NCI-H1105 treated with DMSO at 0.1 percent for 48 hours (cell line): ENCODE results near the gene TMEM81.
A peak's percentile ranks its signal among the peaks of the same experiment; 100 is the strongest.

Source experiments
- DNase-seq: peaks from one replicate; lab custom pipeline; 2025; lab: John Stamatoyannopoulos, UW

Gene TMEM81

DNA sequence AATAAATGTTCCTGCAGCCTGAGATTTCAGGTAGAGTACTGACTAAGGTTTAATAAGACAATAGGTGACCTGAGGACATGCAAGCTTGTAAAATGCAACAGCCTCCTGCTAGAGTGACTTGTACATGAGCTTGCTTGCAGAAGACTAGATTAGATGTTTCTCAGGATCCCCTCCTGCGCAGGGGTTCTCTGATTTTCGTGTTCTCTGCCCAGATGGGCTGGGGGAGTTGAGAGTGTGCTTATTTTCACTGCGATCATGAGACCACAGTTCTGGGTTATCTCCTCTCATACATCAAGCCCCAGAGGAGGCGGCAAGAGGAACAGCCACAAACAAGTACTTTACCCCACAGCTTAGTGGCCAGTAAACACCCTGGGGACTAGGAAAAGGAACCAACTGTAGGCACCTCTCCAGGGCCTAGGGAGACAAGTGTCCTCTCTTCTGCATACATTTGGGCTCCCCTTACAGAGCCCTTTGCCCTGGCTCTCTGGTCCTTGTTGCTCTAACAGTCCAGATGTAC lies 8.0 kb downstream of the TMEM81 start:
- DNase-seq: no peak

DNA sequence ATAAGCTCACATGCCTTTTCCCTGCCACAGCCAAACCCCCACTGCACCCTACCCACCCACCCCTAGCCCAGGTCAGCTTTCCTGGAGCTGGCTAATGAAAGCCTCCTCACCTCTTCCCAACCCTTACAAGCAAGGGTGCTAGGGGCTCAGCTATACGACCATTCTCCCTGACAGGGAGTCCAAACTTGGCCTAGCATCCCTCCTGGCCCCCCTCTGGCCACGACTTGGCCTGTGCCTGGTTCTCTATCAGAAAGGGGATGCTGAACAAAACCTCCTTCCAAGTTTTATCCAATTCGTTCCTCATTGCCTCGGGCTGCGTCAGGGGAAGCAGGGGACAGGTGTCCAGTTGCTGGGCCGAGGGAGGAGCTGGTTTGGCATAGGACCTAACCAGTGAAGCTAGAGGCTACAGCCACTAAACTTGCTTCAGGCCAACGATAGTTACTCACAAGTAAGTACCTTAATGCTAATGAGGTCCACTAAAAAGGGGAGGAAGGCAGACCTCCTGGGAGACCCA lies 8.6 kb downstream of the TMEM81 start:
- no peak for DNase-seq

DNA sequence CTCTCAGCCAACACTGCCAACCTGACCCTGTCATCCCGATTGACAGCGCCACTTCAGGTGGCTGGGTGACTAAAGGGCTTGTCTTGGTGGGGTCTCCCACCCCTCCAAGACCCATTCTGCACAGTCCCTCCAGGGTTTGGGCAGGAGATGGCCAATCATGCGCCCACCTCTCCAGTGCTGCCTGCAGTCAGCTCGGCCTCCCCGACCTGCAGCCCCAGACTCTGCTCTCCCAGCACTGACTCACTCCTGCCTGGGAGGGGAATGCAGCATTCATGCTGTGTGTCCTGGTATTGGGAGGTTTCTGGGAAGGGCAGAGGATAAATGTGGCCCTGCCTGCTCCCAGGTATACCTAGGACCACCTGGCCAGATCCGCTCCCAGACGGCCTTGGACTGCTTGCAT lies 9.7 kb downstream of the TMEM81 start:
- no peak for DNase-seq

DNA sequence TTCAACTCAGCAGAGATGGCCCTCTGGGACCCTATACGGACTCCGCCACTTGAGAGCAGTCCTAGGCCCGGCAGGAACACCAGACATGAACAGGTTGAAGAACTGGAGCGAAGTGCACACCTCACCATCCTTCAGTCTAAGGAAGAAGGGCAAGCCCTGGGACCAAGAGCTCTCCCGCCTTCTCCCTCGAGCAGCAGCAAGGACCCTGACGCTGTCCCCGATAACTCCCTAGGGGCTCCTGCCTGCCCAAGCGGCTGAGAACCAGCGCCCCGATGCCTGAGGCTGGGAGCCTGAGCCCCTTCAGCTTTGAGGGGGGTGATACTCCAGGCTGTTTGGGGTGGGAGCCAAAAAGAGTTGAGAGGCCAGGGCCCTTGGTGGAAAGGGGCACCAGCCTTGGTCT lies 10.2 kb downstream of the TMEM81 start:
- DNase-seq: no peak

DNA sequence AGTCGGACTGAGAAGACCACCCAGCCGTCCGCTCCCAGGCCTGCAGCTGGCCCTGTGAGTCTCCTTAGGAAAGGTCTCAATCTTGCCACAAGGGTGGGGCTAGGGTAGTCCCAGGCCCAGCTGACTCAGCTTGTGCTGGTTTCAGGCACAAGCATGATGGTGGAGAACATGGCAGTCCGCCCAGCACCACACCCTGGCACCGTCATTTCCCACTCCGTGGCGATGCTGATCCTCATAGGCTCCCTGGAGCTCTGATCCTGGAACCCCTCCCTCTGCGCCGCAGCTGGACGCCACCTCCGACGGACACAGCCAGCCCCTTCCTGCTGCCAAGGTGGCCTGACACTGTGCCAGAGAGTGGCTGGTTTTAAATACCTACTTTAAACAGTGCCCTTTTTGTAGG lies 10.7 kb downstream of the TMEM81 start:
- no peak for DNase-seq

DNA sequence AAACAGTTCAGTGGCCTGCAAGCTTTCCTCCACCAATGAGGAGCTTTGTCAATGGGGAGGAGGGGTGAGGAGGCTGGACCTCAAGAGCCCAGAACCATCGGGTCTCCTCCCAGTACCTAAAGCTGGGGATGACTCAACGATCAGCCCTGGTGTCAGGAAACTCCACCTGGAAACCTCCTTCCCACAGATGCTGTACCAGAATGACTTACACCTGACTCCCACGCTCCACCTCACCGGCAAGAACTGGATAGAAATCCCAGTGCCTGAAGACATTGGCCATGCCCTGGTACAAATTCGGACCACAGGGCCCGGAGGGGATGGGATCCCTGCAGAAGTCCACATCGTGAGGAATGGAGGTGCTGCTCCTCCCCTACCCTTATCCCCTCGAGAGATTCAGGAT lies 11.4 kb downstream of the TMEM81 start:
- DNase-seq: no peak

DNA sequence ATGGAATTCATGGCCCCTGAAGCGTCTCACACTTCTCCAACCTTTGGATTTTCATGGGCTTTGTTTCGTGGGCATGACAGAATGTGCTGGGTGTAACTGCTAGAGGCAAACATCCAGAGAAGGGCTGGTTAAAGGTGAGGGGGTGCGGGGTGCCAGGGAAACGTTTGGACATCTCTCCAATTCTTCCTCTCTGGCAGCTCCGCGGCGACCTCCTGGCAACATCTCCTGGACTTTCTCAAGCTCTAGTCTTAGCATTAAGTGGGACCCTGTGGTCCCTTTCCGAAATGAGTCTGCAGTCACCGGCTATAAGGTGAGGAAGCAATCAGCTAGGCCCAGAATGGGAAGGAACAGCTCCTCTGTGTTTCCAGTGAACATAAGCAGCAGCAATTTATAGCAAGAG lies 12.0 kb downstream of the TMEM81 start:
- no peak for DNase-seq

DNA sequence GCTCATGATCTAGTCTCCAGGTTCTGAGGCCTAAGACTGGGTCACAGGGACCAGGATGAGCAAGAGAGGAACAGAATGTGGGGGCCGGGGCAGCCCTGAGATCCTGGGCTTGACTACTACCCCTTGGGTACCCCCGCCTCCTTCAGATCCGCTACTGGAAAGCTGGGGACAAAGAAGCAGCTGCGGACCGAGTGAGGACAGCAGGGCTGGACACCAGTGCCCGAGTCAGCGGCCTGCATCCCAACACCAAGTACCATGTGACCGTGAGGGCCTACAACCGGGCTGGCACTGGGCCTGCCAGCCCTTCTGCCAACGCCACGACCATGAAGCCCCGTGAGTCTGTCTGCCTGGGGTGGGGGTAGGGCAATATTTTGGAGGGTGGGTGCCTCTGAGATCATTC lies 12.5 kb downstream of the TMEM81 start:
- DNase-seq: no peak

DNA sequence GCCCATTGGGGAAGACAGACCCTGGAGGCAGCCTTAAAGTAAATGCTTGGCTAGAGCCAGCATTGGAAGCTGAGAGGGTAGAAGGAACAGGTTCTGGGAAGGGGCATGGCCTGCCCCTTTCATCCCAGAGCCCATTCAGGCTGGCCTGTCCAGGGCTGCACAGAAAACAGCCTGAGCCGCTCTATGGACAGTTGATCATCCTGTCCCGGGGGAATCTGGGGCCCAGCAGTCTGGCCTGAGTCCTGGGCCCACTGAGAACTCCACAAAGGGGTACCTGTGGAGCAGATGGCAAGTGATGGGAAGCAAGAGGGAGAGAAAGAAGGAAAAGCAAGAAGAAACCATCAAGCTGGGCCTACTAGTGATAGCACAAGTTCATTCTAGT lies 13.2 kb downstream of the TMEM81 start:
- DNase-seq: no peak

DNA sequence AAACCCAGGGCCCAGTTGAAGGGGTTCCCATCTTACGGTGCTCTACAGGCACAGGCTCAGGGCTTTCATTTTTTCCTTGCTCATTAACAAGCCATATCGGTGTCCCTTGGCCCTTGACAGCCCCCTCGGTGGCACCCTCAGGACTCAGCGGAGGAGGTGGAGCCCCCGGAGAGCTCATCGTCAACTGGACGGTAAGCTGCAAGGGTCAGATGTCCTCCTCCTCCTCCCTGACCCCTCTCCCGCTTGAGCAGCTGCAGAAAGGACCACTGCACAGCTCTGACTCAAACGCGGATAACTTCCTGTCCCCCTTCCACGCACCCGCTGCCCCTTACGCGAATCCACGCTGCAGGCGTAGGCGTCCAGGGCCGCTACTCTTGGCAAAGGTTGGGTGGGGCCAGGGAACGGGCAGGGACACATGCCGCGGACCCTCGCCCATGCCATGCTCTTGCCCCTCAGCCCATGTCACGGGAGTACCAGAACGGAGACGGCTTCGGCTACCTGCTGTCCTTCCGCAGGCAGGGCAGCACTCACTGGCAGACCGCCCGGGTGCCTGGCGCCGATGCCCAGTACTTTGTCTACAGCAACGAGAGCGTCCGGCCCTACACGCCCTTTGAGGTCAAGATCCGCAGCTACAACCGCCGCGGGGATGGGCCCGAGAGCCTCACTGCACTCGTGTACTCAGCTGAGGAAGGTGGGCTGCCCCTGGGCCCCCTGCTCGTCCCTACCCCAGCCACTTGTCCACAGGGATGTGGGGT lies 14.7 kb downstream of the TMEM81 start:
- DNase-seq: no peak

DNA sequence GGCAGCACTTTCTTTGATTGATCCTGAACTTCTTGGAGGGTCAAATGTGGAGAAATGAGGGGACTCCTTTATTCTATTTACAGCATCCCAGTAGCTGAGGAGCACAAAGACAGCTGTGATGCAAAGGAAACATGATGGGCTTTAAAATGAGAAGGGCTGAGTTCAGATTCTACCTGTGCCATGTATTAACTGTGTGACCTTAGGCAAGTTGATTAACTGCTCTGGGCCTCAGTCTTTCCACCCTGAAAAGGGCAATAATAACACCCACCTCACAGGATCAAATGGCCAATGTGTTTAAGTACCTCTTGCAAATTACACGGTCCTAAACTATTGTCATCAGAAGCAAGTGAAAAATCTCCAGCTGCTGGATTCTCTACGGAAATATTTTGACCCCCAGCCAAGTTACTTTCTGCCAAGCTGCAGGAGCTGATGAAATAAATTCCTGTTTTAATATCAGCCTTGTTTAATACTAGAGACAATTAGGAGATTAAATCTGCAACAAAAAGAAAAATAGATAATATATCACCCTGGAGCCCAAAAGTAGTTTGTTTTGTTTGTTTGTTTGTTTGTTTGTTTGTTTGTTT lies 15.7 kb downstream of the TMEM81 start:
- no peak for DNase-seq

DNA sequence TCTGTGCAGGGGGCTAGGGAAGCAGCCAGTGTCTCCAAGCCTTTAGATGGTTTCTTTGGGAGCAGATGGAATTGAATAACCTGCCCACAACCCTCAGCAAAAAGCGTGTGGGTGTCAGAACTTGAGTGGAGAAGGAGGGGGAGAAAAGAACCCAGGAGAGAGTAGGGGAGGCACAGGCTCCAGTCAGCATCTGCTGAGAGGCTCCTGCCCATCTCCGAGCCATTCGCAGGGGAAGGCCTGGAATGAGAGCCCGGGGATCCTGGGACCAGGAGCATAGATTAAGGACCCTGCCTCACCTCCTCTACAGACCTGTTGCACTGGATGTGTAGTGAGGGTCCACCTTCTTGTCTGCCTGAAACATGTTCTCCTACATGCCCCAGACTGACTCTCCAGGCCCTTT lies 16.3 kb downstream of the TMEM81 start:
- no peak for DNase-seq

DNA sequence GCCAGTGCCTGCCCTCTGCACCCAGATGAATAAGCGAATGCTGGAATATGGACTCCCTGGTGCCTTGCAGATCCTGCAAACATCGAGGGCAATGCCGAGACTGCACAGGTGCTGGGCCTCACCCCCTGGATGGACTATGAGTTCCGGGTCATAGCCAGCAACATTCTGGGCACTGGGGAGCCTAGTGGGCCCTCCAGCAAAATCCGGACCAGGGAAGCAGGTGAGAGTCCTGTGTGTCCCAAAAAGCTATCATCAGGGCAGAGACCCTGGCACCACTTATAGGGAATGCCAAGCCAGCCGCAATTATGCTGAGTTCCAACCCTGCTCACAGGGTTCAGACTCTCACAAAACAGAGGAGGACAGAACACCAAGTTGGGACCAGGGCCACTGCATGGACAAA lies 17.2 kb downstream of the TMEM81 start:
- no peak for DNase-seq

DNA sequence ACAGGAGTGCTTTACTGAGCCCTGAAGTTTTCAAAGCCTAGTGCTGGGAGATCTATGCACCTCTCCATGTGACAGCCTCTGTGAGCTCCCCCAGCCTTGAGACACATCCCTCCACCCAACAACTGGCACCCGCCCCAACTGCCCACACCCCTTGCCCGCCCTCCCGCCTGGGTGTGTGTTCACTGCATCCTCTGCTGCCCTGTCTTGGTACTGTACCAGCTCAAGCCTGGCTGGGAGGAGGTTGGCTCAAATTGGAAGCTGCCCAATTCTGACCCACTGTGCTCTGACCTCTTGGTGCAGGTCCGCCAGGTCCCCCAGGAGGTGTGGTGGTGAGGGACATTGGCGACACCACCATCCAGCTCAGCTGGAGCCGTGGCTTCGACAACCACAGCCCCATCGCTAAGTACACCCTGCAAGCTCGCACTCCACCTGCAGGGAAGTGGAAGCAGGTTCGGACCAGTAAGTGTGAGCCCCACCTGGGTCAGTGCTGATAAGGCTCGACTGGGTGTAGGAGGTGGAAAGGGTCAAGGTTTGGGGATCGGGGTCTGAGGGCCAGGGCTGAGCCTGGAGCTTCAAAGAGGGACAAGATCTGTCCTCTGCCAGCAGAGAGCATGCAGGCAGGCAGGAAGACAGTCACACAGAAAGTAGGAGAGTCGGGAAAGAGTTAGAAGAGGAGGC lies 18.0 kb downstream of the TMEM81 start:
- no peak for DNase-seq

DNA sequence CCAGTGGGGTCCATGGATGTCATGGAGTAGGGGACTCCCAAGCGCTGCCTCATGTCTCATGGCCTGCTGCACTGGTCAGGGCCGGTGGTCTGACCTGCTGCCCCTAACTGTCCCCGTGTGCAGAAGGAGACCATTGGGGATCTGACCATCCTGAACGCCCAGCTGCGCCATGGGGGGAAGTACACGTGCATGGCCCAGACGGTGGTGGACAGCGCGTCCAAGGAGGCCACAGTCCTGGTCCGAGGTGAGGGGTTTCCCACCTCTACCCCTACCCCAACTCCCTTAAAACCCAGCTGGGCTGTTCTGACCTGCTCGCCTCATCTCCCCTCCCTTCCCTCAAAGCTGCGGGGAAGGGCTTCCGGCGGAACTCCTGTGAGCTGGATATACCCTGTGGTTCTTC lies 18.6 kb downstream of the TMEM81 start:
- DNase-seq: no peak

DNA sequence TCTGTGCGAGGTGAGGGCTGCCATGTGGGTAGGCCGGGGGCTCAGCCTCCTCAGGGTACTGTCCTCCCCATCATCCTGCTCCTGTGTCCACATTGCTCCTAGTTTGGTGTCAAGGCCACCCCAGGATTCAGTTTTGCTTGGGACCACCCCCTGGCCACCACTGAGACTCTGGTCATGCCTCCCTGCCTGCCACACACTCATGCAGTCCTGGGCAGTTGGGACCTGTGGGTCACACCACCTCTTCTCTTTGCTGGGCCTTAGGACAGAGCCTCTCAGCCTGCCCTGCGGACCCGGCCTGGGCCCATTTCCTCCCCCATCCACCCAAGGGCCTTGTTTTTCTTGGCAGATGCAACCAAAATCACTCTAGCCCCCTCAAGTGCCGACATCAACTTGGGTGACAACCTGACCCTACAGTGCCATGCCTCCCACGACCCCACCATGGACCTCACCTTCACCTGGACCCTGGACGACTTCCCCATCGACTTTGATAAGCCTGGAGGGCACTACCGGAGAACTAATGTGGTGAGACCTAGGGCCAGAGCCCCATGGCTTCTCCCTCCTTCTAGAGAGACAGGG lies 19.4 kb downstream of the TMEM81 start:
- no peak for DNase-seq

DNA sequence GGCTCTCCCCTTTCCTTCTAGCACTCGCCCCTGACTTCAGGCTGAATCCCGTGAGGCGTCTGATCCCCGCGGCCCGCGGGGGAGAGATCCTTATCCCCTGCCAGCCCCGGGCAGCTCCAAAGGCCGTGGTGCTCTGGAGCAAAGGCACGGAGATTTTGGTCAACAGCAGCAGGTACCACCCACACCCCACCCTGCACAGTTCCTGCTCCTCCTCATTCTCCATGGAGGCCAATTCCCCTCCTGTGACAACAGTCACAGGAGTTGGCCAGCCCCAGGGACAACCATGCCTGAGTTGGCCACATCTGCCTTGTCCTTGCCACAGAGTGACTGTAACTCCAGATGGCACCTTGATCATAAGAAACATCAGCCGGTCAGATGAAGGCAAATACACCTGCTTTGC lies 20.0 kb downstream of the TMEM81 start:
- no peak for DNase-seq

DNA sequence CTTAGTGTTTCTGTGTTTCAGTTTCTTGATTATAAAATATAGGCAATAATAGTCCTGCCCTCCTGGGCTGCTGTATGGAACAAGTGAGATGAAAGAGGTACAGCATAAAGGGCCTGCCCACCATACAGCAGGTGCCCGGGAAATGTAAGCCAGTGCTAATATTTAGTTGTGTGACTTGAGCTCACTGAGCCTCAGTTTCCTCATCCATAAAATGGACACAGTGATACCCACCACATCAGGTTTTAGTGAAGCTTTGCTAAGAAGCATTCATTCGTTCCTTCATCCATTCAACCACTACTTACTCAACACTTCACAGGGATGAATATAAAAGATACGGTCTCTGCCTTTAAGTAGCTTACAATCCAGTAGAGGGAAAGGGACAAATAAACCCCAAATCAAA lies 21.4 kb downstream of the TMEM81 start:
- no peak for DNase-seq

DNA sequence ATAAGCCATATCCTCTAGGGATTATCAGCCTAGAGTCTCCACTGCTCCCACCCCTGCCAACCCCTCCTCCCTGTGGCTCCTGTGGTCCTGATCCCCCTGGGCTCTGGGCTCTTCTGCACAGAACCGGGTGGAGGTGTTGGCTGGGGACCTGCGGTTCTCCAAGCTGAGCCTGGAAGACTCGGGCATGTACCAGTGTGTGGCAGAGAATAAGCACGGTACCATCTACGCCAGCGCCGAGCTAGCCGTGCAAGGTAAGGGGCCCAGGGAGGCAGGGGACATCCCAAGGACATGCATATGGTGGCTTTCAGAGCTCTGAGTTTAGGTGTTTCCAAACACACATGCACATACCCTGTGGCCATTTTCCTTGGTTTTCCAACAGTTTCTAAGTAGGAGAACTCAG lies 21.9 kb downstream of the TMEM81 start:
- DNase-seq: no peak

DNA sequence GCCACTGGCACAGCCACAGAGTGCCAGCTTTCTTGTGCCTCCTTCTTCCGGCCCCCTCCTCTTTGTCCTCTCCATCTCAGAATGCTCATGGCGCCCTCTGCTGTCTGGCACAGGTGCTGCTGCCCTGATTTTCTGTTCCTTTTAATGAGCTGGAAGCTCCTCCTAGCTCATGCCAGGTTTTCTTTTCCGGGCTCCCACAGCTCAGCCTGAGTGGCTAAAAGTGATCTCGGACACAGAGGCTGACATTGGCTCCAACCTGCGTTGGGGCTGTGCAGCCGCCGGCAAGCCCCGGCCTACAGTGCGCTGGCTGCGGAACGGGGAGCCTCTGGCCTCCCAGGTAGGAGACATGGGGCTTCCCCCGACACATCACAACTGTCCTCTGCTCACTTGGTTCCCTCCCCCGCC lies 22.6 kb downstream of the TMEM81 start:
- DNase-seq: peak; percentile 72

DNA sequence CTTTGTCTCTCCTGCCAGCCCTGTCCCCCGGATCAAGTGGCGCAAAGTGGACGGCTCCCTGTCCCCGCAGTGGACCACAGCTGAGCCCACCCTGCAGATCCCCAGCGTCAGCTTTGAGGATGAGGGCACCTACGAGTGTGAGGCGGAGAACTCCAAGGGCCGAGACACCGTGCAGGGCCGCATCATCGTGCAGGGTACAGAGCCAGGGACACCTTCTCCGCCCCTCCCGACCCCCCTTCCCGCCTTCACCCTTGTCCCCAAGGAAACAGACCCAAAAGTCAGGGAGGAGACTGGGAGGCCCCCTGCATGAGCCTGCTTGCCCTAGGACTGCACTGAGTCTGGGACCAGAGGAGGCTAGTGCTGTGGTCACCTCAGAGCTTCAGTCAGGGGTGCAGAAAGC lies 23.0 kb downstream of the TMEM81 start:
- no peak for DNase-seq

DNA sequence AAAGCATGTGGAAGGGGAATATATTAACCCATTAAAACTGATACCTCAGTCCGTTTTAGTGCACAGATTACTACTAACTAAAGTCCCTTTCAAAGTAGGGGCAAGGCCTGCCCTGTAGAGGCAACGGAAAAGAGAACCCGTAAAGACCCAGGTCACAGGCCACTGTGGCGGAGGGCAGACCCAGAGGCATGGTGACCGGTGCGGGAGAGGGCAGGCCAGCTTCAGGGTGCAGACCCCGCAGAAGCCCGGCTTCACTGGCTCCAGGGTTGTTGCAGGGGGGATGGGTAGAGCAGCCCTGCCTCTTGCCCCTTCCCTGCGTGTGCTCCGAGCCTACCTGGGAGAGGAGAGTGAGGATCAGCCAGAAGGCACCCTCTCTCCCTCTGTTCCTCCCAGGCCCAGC lies 23.5 kb downstream of the TMEM81 start:
- no peak for DNase-seq

DNA sequence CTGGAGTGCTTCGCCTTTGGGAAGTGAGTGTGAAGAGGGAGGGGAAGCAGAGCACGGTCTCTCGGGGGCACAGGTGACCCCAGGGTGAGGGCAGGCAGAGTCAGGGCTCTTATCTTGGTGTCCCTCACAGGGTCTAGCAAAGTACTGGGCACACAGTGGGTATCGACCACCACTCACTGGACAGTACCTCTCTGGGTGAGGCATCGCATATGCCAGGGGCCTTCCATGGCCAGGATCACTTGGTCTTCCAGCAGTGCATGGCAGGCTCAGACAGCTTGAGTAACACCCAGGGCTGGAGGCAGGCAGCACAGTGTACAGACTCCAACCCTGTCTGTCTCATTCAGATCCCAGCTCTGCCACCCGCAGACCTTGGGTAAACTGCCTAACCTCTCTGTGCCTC lies 24.6 kb downstream of the TMEM81 start:
- DNase-seq: no peak
